ENCODE results near the gene PKD1L1. TPM values are rescaled to one million over a fixed set of nuclear protein-coding genes. Genes with fewer than 3 reads are reported as not detected.

PKD1L1 gene
- total RNA-seq, 1 donor from 2014 or later, result 0.40 TPM

GRCh38 chr7:47806701-47807103 is 141.6 kb downstream of the PKD1L1 start:
- DNase-seq, result no peak

DNA sequence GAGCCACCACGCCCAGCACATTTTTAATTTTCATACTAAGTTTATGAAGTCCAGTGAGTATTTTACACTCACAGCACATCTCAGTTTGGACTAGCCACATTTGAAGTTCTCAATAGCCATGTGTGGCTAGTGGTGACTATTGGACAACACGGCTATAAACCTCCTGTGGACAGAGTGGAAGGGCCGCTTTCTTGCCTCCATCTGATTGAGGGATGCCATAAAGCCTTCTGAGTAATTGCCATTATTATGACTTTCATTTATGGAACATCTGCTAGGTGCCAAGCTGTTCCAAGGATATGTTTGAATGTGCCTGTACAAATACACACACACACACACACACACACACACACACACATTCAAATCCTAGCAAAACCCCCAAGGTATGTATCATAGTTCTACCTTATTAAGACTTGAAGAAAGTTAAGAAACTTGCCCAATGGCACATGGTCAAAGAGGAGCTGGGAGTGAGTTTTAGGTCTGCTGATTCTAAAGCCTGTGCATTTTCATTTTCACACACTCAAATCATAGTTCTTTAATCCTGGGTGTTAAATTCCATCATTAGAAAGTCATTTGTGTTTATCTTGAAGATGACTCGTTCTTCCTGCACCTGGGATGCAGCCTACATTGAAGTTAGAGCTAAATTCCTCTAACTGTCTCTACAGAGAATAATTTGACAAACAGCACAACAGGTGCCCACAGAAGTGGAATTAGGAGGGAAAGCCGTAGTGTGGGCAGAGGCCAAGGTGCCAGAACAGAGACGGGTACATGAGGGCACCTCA is 143.3 kb downstream of the PKD1L1 start:
- Mint-ChIP-seq H3K36me3 (ENCODE audit: low read depth) (no peaks in the 10 kb centered on the region), H3K4me1 (peaks cover 25% of the 10 kb centered on the region), H3K27ac (no peak overlapping the region), H3K4me3 (no peak overlapping the region), H3K9me3 (no peaks in the 10 kb centered on the region), H3K27me3 (no peaks in the 10 kb centered on the region)
- ChIA-PET CTCF (interaction anchor here (0.5 to 1.2 kb wide), 2 partner anchors 16 to 539 kb away, joined by 3 read pairs; no protein-coding TSS in a partner anchor), POLR2A (interaction anchor here (0.6 kb wide), 1 partner anchor 170 kb away, joined by 4 read pairs; no protein-coding TSS in a partner anchor)
- no peak for DNase-seq
- no peak for ATAC-seq (ENCODE audit: low read depth)
- TF ChIP-seq, protein P1, sequence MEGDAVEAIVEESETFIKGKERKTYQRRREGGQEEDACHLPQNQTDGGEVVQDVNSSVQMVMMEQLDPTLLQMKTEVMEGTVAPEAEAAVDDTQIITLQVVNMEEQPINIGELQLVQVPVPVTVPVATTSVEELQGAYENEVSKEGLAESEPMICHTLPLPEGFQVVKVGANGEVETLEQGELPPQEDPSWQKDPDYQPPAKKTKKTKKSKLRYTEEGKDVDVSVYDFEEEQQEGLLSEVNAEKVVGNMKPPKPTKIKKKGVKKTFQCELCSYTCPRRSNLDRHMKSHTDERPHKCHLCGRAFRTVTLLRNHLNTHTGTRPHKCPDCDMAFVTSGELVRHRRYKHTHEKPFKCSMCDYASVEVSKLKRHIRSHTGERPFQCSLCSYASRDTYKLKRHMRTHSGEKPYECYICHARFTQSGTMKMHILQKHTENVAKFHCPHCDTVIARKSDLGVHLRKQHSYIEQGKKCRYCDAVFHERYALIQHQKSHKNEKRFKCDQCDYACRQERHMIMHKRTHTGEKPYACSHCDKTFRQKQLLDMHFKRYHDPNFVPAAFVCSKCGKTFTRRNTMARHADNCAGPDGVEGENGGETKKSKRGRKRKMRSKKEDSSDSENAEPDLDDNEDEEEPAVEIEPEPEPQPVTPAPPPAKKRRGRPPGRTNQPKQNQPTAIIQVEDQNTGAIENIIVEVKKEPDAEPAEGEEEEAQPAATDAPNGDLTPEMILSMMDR (IDR thresholded peaks at IDR 0.05), result no peak
- intact Hi-C loops (cut with micrococcal nuclease), result loop anchor here (5.0 kb wide), 2 partner anchors 203 to 223 kb away; partner anchors contain the start of gene TNS3

More at GRCh38 chr7:47806701-47807103, 141.6 kb downstream of the PKD1L1 start:
- CTCF ChIA-PET, result no interaction called here
- intact Hi-C loops (cut with micrococcal nuclease), result loop anchor here (5.0 kb wide), 2 partner anchors 204 to 224 kb away; partner anchors contain the start of gene TNS3
- no peak overlapping the region for H3K27ac Mint-ChIP-seq
- peaks cover 41% of the 10 kb centered on the region for H3K4me1 Mint-ChIP-seq
- no peak overlapping the region for H3K4me3 Mint-ChIP-seq
- H3K9me3 Mint-ChIP-seq, result no peaks in the 10 kb centered on the region
- no peak for ATAC-seq (ENCODE audit: low read depth)
- POLR2A ChIA-PET, result no interaction called here
- no peaks in the 10 kb centered on the region for H3K27me3 Mint-ChIP-seq
- TF ChIP-seq, protein P1 (IDR thresholded peaks at IDR 0.05), result no peak
- H3K36me3 Mint-ChIP-seq (ENCODE audit: low read depth), result no peaks in the 10 kb centered on the region

DNA sequence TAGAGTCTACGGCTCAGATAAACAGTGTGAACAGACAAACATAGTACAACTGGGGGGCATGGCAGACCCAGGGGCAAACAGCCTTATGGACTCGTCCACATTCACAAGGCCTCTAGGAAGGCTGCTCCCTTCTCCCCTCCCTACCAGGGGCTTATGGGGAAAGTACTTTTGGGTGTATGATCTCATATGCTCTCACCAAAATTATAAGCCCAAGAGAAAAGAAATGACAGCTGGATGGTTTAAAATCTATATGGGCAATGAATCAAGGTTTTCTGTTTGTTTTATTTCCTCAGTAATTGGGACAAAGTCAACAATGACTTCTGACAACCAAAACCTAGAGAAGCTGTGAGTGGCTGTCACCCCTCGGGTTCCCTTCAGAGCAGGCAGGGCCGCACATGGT is 144.4 kb downstream of the PKD1L1 start:
- intact Hi-C loops (cut with micrococcal nuclease), result no loop called here
- ATAC-seq (ENCODE audit: low read depth), result no peak
- Mint-ChIP-seq H3K4me1 (peaks cover 24% of the 10 kb centered on the region), H3K4me3 (no peak overlapping the region), H3K27me3 (no peaks in the 10 kb centered on the region), H3K36me3 (ENCODE audit: low read depth) (no peaks in the 10 kb centered on the region), H3K9me3 (no peaks in the 10 kb centered on the region), H3K27ac (no peak overlapping the region)
- no peak for DNase-seq
- TF ChIP-seq, protein P1 (IDR thresholded peaks at IDR 0.05), result no peak
- POLR2A ChIA-PET, result no interaction called here
- CTCF ChIA-PET, result no interaction called here

DNA sequence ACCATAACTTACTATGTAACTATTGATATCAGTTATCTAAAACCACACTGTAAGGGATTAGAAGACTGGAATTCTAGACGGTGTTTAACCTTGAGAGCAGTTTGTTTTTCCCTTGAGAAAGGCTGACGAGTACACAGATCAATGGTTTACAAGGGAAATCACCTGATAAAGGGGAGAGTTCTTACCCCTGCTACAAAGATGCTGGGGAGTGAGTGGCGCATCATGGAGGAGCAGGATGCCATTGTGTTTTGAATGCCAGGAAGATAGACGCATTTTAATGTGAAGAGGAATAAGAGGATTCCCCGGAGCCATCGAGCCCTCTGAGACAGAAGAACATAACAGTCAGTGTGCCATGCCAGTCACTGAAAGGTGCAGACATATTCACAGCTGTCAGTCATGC is 145.2 kb downstream of the PKD1L1 start:
- peaks cover 18% of the 10 kb centered on the region for H3K4me1 Mint-ChIP-seq
- ChIA-PET POLR2A (no interaction called here), CTCF (no interaction called here)
- H3K27ac Mint-ChIP-seq, result no peak overlapping the region
- TF ChIP-seq, protein P1 (IDR thresholded peaks at IDR 0.05), result no peak
- intact Hi-C loops (cut with micrococcal nuclease), result no loop called here
- ATAC-seq (ENCODE audit: low read depth), result no peak
- no peak for DNase-seq
- H3K9me3 Mint-ChIP-seq, result no peaks in the 10 kb centered on the region
- H3K36me3 Mint-ChIP-seq (ENCODE audit: low read depth), result no peaks in the 10 kb centered on the region
- H3K27me3 Mint-ChIP-seq, result no peaks in the 10 kb centered on the region
- H3K4me3 Mint-ChIP-seq, result no peak overlapping the region

DNA sequence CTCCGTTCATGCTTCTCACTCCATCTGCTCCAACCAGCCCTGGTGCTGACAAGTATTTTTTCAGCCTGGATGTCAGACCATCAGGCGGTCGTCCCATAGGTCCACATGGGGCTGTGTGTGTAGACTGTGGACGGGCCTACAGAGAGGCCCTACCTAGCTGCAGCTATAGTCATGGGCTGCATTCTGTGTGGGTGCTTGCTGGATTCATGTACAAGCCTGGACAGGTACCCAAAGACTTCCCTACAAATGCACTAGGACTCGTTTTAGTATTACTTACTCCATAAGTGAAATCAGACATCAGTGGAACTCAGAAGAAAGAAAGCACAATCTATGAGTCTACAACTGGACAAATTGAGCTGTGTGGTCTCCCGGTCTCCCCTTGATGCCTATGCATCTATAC is 146.8 kb downstream of the PKD1L1 start:
- H3K27me3 Mint-ChIP-seq, result no peaks in the 10 kb centered on the region
- H3K4me1 Mint-ChIP-seq, result peaks cover 3% of the 10 kb centered on the region
- POLR2A ChIA-PET, result no interaction called here
- H3K4me3 Mint-ChIP-seq, result no peak overlapping the region
- H3K9me3 Mint-ChIP-seq, result no peaks in the 10 kb centered on the region
- intact Hi-C loops (cut with micrococcal nuclease), result no loop called here
- ATAC-seq (ENCODE audit: low read depth) (no peak), DNase-seq (no peak)
- TF ChIP-seq, protein P1 (IDR thresholded peaks at IDR 0.05), result no peak
- no peaks in the 10 kb centered on the region for H3K36me3 Mint-ChIP-seq (ENCODE audit: low read depth)
- CTCF ChIA-PET, result no interaction called here
- H3K27ac Mint-ChIP-seq, result no peak overlapping the region

Data from activated B cell treated with CpG ODN at 0.5 μM for 24 hours (primary cell).